GM12864 (cell line): ENCODE measurements around the gene EPB41.
A peak's percentile ranks its signal among the peaks of the same experiment; 100 is the strongest.

ENCODE experiments used
- DNase-seq: peaks from one replicate; pipeline ENCODE4 v3.0.0-alpha.2; 2011; ENCODE audit warnings: low read depth
- H3K4me3 ChIP-seq: 2 replicates; pipeline ENCODE4 v1.5.1; 2011; ENCODE audit warnings: mild to moderate bottlenecking, low read depth, low read length, control low read depth
- TF ChIP-seq, protein P1 (sequence below): IDR thresholded peaks from 2 replicates; pipeline ENCODE4 v1.5.1; 2011; ENCODE audit warnings: low read depth, mild to moderate bottlenecking, moderate library complexity, low read length, control low read depth, inconsistent platforms; ENCODE audit errors: missing control alignments

EPB41 gene

DNA sequence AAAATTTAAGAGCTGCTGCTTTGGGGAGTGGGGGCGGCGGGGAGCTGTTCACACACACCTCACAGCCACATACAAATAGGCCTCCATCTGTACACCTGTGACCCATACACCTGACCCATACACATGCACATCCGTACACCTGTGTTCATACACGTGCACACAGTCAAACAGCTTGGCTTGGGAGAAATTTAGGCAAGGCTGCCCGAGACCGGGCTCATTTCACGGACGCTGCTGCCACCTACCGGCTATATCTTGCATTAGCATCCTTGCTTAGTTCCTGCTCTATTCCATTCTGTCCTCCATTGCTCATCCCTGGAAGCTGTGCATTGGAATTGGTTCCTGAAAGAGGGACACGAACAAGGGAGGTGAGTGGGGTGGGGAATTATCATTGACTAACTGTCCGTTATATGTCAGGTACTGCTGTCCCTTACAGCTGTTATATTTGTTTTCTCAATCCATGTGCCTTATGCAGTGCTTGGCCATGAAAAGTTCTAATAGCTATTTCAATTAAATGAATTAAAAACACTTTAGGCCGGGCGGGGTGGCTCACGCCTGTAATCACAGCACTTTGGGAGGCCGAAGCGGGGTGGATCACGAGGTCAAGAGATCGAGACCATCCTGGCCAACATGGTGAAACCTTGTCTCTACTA lies 37.1 kb upstream of the EPB41 start:
- TF ChIP-seq, protein P1, sequence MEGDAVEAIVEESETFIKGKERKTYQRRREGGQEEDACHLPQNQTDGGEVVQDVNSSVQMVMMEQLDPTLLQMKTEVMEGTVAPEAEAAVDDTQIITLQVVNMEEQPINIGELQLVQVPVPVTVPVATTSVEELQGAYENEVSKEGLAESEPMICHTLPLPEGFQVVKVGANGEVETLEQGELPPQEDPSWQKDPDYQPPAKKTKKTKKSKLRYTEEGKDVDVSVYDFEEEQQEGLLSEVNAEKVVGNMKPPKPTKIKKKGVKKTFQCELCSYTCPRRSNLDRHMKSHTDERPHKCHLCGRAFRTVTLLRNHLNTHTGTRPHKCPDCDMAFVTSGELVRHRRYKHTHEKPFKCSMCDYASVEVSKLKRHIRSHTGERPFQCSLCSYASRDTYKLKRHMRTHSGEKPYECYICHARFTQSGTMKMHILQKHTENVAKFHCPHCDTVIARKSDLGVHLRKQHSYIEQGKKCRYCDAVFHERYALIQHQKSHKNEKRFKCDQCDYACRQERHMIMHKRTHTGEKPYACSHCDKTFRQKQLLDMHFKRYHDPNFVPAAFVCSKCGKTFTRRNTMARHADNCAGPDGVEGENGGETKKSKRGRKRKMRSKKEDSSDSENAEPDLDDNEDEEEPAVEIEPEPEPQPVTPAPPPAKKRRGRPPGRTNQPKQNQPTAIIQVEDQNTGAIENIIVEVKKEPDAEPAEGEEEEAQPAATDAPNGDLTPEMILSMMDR: peak; percentile 94
- H3K4me3 ChIP-seq: no peak overlapping the region
- peak; percentile 45 for DNase-seq

DNA sequence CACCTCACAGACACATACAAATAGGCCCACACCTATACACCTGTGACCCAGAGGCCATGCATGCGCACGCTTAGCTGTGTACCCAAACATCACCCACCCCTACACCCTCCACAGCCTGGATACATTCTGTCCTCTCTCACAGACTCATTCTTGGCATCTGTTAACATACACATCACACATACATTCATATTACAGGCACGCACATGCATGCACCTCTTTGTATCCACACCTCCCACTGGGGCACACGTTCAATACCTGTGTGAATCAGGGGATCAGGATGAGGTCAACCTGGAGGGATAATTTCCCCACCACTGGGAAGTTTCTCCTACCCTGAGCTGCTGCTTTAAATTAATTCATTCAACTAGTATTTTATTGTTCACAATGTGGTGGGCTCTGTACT lies 35.6 kb upstream of the EPB41 start:
- TF ChIP-seq, protein P1: no peak
- DNase-seq: no peak
- no peak overlapping the region for H3K4me3 ChIP-seq

DNA sequence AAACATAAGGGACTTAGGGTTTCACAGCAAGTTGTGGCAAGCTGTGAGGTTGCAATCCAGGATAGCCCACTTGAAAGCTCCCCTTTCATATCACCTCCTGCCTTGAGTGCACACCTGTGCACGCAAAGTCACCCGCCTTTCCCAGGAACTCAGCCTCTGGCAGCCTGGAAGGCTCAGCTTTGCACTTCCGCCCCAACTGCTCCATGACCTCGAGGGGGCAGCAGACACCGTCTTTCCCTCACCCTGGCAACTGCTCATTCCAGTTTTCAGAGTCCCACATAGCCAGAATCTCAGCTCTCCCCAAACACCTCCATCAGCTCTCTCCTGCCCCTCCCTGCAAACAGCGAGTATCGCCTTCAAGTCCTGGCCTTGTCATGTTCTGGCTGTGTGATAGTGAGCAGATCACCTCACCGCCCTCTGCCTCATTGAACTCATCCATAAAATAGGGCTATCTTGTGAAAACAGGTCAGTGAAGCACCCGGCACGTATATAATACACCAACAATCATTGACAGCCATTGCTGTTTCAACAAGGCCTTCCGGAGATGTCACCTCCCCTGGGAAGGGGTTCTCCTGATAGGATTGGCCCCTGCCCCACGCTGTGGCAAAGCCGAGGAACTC lies 32.2 kb upstream of the EPB41 start:
- TF ChIP-seq, protein P1: peak; percentile 96
- no peak overlapping the region for H3K4me3 ChIP-seq

DNA sequence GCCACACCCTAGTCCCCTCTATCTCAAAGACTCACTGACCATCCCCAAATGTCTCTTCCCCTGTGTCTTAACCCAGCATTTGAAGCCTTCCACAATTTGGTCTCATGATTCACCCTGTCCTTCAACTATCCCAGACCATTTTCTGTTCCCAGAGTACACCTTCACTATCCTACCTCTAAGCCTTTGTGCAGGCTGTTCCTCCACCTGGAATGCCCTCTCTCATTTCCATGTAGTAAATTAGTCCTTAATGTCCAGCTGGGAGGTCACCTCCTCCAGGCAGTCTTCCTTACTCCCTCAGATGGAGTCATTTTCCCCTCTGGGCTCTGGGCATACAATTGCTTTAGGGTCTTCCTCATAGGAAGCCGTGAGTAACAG lies 31.1 kb upstream of the EPB41 start:
- H3K4me3 ChIP-seq: no peak overlapping the region
- DNase-seq: no peak
- TF ChIP-seq, protein P1: no peak

More for the DNA sequence above, 32.2 kb upstream of the EPB41 start:
- peak; percentile 39 for DNase-seq

DNA sequence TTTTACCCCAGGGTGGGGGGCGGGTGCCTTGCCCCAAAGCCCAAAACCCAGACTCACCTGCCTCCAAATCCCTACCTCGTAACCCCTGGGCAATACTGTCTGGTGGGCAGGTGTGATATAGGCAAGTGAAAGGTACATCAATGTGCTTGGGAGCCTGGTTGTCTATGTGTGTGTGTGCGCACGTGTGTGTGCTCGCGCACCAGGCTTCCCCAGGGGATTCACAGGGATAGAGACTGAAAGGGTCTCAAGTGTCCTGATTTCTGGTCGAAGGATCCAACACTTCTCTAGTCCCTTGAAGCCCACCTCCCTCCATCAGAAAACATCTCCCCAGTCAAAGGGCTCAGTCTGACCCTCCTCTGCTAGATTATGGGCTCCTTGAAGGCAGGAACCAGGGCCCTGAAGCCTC lies 28.9 kb upstream of the EPB41 start:
- DNase-seq: no peak
- TF ChIP-seq, protein P1: no peak
- no peak overlapping the region for H3K4me3 ChIP-seq

DNA sequence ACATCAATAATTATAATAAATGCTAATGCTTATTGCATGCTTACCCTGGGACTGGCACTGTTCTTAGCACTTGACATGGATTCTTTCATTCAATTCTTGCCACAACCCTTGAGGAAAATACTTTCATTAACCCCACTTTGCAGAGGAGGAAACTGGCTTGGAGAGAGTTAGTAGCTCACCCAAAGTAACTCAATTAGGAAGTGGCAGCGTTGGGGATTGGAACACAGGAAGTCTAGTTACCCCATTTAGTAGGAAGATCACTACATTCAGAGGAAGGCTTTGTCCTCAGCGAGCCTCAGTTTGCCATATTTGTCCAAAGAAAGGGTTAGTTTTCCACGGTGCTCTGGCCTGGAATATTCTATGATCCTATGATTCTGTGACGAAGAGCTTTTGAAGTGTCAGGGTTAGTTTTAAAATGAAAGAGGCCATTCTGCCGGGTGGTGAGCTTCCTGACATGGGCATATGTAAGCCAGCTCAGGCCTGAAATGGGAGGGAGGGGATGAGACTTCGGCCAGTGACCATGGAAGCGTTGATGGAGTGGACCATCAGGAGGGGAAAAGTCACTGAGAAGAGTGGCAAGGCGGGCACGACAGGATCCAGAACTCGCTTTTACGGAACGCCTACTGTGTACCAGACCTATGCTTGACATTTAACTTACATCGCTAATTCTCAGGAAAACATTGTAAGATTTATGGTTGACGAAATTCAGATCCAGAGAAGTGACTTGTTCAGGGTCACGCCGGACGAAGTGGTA lies 28.2 kb upstream of the EPB41 start:
- TF ChIP-seq, protein P1: no peak
- H3K4me3 ChIP-seq: peak overlapping the region; percentile 94
- DNase-seq: no peak
